Nephron (organoid): ENCODE measurements around the gene ATP13A4.

Experiments
- H3K27ac Mint-ChIP-seq, 3 experiments: 2 replicates each; pipeline ENCODE4 v1.8.0; 2020; ENCODE audit warnings: mixed read lengths in 3 of 3, mild to moderate bottlenecking in 2 of 3, moderate library complexity in 1 of 3
- H3K27me3 Mint-ChIP-seq: 2 replicates; pipeline ENCODE4 v1.8.0; 2021; ENCODE audit warnings: low read depth, mild to moderate bottlenecking, moderate library complexity, mixed read lengths
- H3K36me3 Mint-ChIP-seq: 2 replicates; pipeline ENCODE4 v1.8.0; 2020; ENCODE audit warnings: low read depth, mixed read lengths
- H3K4me1 Mint-ChIP-seq: 2 replicates; pipeline ENCODE4 v1.8.0; 2020; ENCODE audit warnings: mixed read lengths
- H3K4me3 Mint-ChIP-seq, 3 experiments: 2 replicates each; pipeline ENCODE4 v1.8.0; 2020; ENCODE audit warnings: mild to moderate bottlenecking in 3 of 3, mixed read lengths in 3 of 3, moderate library complexity in 2 of 3
- H3K9me3 Mint-ChIP-seq: 2 replicates; pipeline ENCODE4 v1.8.0; 2020; ENCODE audit warnings: mixed read lengths
- TF ChIP-seq, protein P1 (sequence below), 3 experiments: fragments of 200-600 bp; sonication (generic); IDR thresholded peaks; one replicate each; pipeline ENCODE4 v1.5.0; 2021; ENCODE audit warnings: antibody characterized with exemption in 3 of 3; ENCODE audit not compliant: unreplicated experiment in 3 of 3

The ATP13A4 gene

DNA sequence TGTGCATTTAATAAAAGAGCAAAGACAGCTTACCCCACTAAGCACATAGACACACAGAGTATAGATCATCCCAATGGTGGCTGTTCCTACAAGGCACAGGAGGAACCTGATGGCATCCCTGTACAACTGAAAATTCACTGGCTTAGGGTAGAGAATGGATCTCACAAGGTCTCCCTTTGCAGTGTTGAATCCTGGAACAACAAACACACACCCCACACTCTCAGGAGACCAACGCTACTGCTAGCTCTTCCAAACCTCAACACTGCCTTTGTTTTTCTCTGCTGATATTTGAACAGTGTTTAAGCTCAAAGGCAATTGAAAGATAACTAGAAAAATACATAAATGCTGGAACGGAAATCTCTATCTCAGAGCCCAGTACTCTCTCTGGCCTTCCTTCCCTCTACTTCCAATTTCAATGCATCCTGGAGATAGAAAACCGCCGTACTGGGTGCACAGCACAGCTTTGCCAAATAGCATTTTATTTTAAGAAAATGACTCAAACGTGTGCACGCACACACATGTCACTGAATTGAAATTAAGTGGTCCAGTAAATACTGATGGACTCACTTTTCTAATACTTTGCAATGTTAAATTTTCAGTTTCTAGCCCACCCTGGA lies 88.6 kb downstream of the ATP13A4 start:
- no peaks in the 10 kb centered on the region for H3K9me3 Mint-ChIP-seq
- no peak overlapping the region for H3K4me3 Mint-ChIP-seq
- H3K4me1 Mint-ChIP-seq: no peaks in the 10 kb centered on the region
- TF ChIP-seq, protein P1, sequence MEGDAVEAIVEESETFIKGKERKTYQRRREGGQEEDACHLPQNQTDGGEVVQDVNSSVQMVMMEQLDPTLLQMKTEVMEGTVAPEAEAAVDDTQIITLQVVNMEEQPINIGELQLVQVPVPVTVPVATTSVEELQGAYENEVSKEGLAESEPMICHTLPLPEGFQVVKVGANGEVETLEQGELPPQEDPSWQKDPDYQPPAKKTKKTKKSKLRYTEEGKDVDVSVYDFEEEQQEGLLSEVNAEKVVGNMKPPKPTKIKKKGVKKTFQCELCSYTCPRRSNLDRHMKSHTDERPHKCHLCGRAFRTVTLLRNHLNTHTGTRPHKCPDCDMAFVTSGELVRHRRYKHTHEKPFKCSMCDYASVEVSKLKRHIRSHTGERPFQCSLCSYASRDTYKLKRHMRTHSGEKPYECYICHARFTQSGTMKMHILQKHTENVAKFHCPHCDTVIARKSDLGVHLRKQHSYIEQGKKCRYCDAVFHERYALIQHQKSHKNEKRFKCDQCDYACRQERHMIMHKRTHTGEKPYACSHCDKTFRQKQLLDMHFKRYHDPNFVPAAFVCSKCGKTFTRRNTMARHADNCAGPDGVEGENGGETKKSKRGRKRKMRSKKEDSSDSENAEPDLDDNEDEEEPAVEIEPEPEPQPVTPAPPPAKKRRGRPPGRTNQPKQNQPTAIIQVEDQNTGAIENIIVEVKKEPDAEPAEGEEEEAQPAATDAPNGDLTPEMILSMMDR (IDR thresholded peaks at IDR 0.05; ENCODE audit: unreplicated experiment in 3 of 3): no peak
- peaks cover 19% of the 10 kb centered on the region for H3K27me3 Mint-ChIP-seq
- no peak overlapping the region for H3K27ac Mint-ChIP-seq
- no peaks in the 10 kb centered on the region for H3K36me3 Mint-ChIP-seq

DNA sequence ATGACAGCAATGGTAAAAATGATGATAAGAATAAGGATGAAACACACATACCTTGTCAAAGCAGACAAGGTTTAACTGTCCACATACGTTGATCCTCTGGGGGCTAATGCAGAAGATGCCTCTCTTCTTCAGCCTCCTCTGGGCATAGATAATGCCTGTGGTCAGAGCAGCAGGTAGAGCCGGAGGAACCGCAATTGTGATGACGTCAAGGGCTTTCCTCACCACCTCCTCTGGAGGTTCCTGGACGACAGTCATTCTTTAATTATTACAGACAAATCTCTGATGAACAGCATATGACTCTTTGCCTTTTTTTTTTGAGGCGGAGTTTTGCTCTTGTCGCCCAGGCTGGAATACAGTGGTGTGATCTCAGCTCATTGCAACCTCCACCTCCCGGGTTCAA lies 89.8 kb downstream of the ATP13A4 start:
- no peaks in the 10 kb centered on the region for H3K4me1 Mint-ChIP-seq
- peaks cover 23% of the 10 kb centered on the region for H3K27me3 Mint-ChIP-seq
- no peak overlapping the region for H3K27ac Mint-ChIP-seq
- no peak overlapping the region for H3K4me3 Mint-ChIP-seq
- TF ChIP-seq, protein P1 (IDR thresholded peaks at IDR 0.05; ENCODE audit: unreplicated experiment in 3 of 3): no peak
- no peaks in the 10 kb centered on the region for H3K36me3 Mint-ChIP-seq
- no peaks in the 10 kb centered on the region for H3K9me3 Mint-ChIP-seq

DNA sequence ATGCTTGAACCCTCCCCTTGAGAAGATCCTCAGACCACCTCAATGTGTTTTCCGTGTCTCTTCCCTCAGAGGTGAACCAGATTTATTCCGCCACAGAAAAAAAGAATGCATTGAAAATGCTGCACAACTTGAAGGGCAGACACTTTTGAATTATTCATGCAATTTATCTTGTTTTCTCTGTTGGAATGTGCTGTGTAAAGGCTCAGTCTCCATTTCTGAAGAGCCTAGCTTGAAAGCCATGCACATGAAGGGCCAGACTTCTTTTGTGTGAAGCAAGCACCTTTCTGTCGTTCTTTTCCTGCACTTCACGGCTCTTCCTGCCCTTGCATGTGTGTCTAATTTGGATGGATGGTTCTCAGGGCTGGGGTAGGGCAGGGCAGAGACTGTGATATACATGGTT lies 97.2 kb downstream of the ATP13A4 start:
- Mint-ChIP-seq H3K9me3 (no peaks in the 10 kb centered on the region), H3K27me3 (peaks cover 16% of the 10 kb centered on the region), H3K4me3 (no peak overlapping the region), H3K4me1 (peaks cover 9% of the 10 kb centered on the region), H3K27ac (no peak overlapping the region), H3K36me3 (no peaks in the 10 kb centered on the region)
- TF ChIP-seq, protein P1 (IDR thresholded peaks at IDR 0.05; ENCODE audit: unreplicated experiment in 3 of 3): no peak

DNA sequence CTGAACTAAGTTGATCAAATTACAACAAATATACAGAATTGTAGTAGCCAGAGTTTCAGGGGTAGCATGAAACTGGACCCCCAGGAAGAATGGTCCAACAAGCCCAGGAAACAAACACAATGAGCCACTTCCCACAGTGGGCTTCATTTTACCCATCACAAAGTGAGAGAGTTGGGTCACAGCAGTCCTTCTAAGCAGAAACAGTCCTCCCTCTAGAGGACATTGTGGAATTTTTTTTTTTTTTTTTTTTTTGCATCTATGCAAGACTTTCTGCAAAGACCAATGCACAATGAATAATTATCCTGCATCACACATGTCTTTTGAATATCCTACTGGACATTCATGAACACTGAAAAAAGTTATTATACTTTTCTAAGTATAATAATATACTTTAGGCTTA lies 102.4 kb downstream of the ATP13A4 start:
- H3K9me3 Mint-ChIP-seq: no peaks in the 10 kb centered on the region
- no peak overlapping the region for H3K27ac Mint-ChIP-seq
- H3K27me3 Mint-ChIP-seq: no peaks in the 10 kb centered on the region
- no peaks in the 10 kb centered on the region for H3K36me3 Mint-ChIP-seq
- peaks cover 9% of the 10 kb centered on the region for H3K4me1 Mint-ChIP-seq
- TF ChIP-seq, protein P1 (IDR thresholded peaks at IDR 0.05; ENCODE audit: unreplicated experiment in 3 of 3): peak; percentile 20 to 29 (median 23)
- no peak overlapping the region for H3K4me3 Mint-ChIP-seq

DNA sequence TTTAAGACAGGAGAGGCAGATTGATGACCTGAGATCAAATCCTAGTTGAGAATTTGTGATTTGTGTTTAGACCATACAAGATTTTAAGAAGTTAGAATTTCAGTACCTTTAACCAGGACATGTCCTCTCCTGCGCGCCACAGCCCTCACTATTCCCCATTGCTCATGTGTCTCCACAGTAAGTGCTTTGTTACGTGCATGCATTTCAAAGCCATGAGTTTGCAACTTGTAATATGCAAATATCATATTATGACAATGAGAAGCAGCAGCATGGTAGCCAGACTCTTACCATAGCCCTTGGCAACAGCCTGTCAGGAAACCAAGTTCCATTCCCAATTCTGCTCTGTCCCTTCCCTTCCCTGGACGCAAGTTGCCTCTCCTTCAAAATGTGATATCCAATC lies 102.8 kb downstream of the ATP13A4 start:
- TF ChIP-seq, protein P1 (IDR thresholded peaks at IDR 0.05; ENCODE audit: unreplicated experiment in 3 of 3): no peak
- no peak overlapping the region for H3K4me3 Mint-ChIP-seq
- H3K4me1 Mint-ChIP-seq: peaks cover 9% of the 10 kb centered on the region
- H3K27me3 Mint-ChIP-seq: no peaks in the 10 kb centered on the region
- H3K27ac Mint-ChIP-seq: no peak overlapping the region
- H3K36me3 Mint-ChIP-seq: no peaks in the 10 kb centered on the region
- no peaks in the 10 kb centered on the region for H3K9me3 Mint-ChIP-seq

DNA sequence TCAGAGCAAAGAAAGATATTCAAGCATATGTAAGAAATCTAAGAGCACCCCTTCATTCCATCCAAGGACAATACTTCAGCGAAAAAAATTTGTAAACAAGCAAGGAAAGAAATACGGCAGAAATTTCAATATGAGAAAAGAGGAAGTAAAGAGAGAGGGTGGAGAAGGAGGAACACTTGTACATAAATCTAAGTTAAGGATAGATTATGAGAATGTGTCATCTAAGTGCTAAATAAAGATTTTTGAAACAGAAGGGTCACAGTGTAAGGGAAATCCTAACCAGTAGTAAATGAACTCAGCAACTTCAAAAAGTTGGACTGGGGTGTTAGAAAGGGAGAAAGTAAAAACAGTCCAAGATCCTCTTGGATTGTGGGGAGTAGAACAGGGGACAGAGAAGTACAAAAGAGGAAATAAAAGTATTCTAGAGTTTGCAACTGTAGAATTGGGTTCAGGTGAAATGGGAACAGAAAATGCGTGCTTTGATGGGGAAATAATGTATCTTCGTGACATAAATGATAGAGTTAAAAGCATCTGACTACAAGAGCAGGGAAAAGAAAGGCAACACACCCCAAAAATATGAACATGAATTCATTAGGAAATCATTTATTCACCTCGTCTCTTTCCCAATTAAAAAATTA lies 107.6 kb downstream of the ATP13A4 start:
- TF ChIP-seq, protein P1 (IDR thresholded peaks at IDR 0.05; ENCODE audit: unreplicated experiment in 3 of 3): no peak

More for the DNA sequence above, 107.6 kb downstream of the ATP13A4 start:
- H3K4me1 Mint-ChIP-seq: no peaks in the 10 kb centered on the region
- no peaks in the 10 kb centered on the region for H3K36me3 Mint-ChIP-seq
- no peak overlapping the region for H3K27ac Mint-ChIP-seq
- H3K27me3 Mint-ChIP-seq: no peaks in the 10 kb centered on the region
- no peak overlapping the region for H3K4me3 Mint-ChIP-seq
- no peaks in the 10 kb centered on the region for H3K9me3 Mint-ChIP-seq
